ENCODE measurements around the gene PAGE3. TPM values are rescaled to one million over a fixed set of nuclear protein-coding genes. Genes with fewer than 3 reads are reported as not detected.

The PAGE3 gene
- total and polyA plus RNA-seq, 7 donors = not detected

DNA sequence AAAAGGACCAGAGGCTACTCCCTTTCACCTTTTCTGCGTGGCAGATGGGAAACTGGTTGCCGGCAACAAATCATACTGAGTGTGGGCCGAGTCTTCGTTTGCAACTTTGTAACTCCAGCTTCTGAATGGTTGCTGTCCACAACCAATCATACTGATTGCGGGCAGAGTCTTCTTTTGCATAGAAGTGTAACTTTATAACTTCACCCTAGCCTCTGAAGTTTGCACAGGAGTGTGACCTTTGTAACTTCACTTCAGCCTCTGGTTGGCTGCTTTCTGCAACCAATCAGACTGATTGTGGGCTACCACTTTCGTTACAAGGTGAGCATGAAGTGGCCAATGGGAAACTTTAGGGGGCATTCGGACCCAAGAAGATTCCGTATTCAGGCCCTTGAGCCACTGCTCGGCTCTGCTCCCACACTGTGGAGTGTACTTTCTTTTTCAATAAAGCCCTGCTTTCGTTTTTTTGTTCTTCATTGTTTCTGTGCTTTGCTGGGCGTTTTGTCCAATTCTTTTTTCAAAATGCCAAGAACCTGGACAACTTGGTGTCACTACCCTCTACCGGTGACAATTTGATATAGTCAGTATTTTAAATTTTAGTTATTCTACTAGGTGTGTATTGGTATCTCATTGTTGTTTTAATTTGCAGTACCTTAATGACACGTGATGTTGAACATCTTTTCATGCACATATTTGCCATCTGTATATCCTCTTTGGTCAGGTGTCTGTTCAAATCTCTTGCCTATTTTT lies 53.6 kb downstream of the PAGE3 start:
- TF ChIP-seq POLR2AphosphoS5 (IDR thresholded peaks at IDR 0.05) (no peak), EP300 (IDR thresholded peaks at IDR 0.05) (no peak), POLR2A (IDR thresholded peaks at IDR 0.05) (no peak)
- TF ChIP-seq, protein P1, sequence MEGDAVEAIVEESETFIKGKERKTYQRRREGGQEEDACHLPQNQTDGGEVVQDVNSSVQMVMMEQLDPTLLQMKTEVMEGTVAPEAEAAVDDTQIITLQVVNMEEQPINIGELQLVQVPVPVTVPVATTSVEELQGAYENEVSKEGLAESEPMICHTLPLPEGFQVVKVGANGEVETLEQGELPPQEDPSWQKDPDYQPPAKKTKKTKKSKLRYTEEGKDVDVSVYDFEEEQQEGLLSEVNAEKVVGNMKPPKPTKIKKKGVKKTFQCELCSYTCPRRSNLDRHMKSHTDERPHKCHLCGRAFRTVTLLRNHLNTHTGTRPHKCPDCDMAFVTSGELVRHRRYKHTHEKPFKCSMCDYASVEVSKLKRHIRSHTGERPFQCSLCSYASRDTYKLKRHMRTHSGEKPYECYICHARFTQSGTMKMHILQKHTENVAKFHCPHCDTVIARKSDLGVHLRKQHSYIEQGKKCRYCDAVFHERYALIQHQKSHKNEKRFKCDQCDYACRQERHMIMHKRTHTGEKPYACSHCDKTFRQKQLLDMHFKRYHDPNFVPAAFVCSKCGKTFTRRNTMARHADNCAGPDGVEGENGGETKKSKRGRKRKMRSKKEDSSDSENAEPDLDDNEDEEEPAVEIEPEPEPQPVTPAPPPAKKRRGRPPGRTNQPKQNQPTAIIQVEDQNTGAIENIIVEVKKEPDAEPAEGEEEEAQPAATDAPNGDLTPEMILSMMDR (IDR thresholded peaks at IDR 0.05) = no peak
- Histone ChIP-seq H3K4me1 (no peaks in the 10 kb centered on the region), H3K4me3 (no peak overlapping the region), H3K27ac (no peak overlapping the region), H3K9me3 (no peaks in the 10 kb centered on the region), H3K36me3 (no peaks in the 10 kb centered on the region), H3K27me3 (no peaks in the 10 kb centered on the region)
- WGBS, 2 donors = 49 to 78% methylated on average over 13 of the region's 13 CpGs
- no peak for DNase-seq
- intact Hi-C loops (cut with DNase I) = no loop called here

Other genes starting within 250 kb of the PAGE3 start
- gene ALAS2, start 233.9 kb downstream of the PAGE3 start, total RNA-seq = not detected
- not detected for gene ALAS2, start 233.9 kb downstream of the PAGE3 start, polyA plus RNA-seq
- gene PAGE2B, start 189.9 kb downstream of the PAGE3 start, total RNA-seq = not detected
- not detected for gene PAGE2B, start 189.9 kb downstream of the PAGE3 start, polyA plus RNA-seq
- gene PAGE2, start 175.9 kb downstream of the PAGE3 start, total RNA-seq = not detected
- gene PAGE2, start 175.9 kb downstream of the PAGE3 start, polyA plus RNA-seq = not detected
- gene PAGE5, start 44.6 kb downstream of the PAGE3 start, total RNA-seq = not detected
- not detected for gene PAGE5, start 44.6 kb downstream of the PAGE3 start, polyA plus RNA-seq
- gene MAGEH1, start 187.2 kb upstream of the PAGE3 start, total RNA-seq = 10 to 100 TPM; 27.3 to 39.8 (median 32.4) TPM
- gene MAGEH1, start 187.2 kb upstream of the PAGE3 start, polyA plus RNA-seq = 10 to 100 TPM in 1 of 3 donors, 1 to 10 TPM in 2; 2.5 to 16.6 (median 5.4) TPM
- 1 to 10 TPM; 2.1 to 3.5 (median 2.6) TPM for gene USP51, start 224.9 kb upstream of the PAGE3 start, total RNA-seq
- gene USP51, start 224.9 kb upstream of the PAGE3 start, polyA plus RNA-seq = under 1 TPM; 0.23 to 0.60 (median 0.47) TPM

Data from sigmoid colon (tissue), 7 donors.